Coronary artery (tissue), 2 donors: Measurements from ENCODE around the gene LUC7L3.

Experiments used
- DNase-seq: peaks from one replicate; pipeline ENCODE4 v3.0.0-alpha.2; 2017; ENCODE audit warnings: low spot score
- H3K27ac ChIP-seq, 2 donors: fragments of 200-600 bp; sonication (generic); one replicate each; pipeline ENCODE4 v1.5.1; 2016 to 2019
- H3K4me3 ChIP-seq: fragments of 200-600 bp; sonication (generic); 2 replicates; pipeline ENCODE4 v1.5.1; 2016; ENCODE audit warnings: mild to moderate bottlenecking, moderate library complexity
- CTCF ChIP-seq: fragments of 200-600 bp; sonication (generic); IDR thresholded peaks from one replicate; pipeline ENCODE4 v1.5.1; 2019; ENCODE audit warnings: antibody characterized with exemption

Gene LUC7L3

GRCh38 chr17:50683434-50684287, 35.7 kb upstream of the LUC7L3 start:
- TF ChIP-seq CTCF = no peak
- H3K27ac ChIP-seq = no peak overlapping the region
- no peak for DNase-seq
- no peak overlapping the region for H3K4me3 ChIP-seq

- TF ChIP-seq CTCF = no peak
- DNase-seq = no peak
- no peak overlapping the region for H3K27ac ChIP-seq
- H3K4me3 ChIP-seq = no peak overlapping the region
These were observed 35.2 kb upstream of the LUC7L3 start for GRCh38 chr17:50684288-50684611.

- H3K27ac ChIP-seq = no peak overlapping the region
- no peak overlapping the region for H3K4me3 ChIP-seq
- no peak for TF ChIP-seq CTCF
- DNase-seq = no peak
These were observed 34.6 kb upstream of the LUC7L3 start for GRCh38 chr17:50684612-50685333.

- TF ChIP-seq CTCF = no peak
- Histone ChIP-seq H3K27ac (no peak overlapping the region), H3K4me3 (no peak overlapping the region)
- DNase-seq = no peak
These were observed 34.1 kb upstream of the LUC7L3 start for GRCh38 chr17:50685334-50685665.

- DNase-seq = no peak
- Histone ChIP-seq H3K4me3 (no peak overlapping the region), H3K27ac (peak overlapping the region; percentile 46 to 82)
- no peak for TF ChIP-seq CTCF
These were observed 33.5 kb upstream of the LUC7L3 start for GRCh38 chr17:50685691-50686493.

- Histone ChIP-seq H3K4me3 (no peak overlapping the region), H3K27ac (peak overlapping the region; percentile 46 to 82)
- DNase-seq = peak; percentile 85
- no peak for TF ChIP-seq CTCF
These were observed 32.8 kb upstream of the LUC7L3 start for GRCh38 chr17:50686494-50687199.
